Activated naive CD4-positive, alpha-beta T cell treated with anti-CD3 and anti-CD28 coated beads for 36 hours (primary cell): Measurements from ENCODE around the gene VEGFA. TPM values are rescaled to one million over a fixed set of nuclear protein-coding genes. Genes with fewer than 3 reads are reported as not detected.

ENCODE experiments used
- CTCF ChIA-PET: fragments of 350-600 bp; sonication (Branson Sonifier 250); formaldehyde crosslinking; loops from one replicate; lab custom pipeline; 2021; ENCODE audit warnings: antibody characterized with exemption; lab: Charles Lee
- DNase-seq: peaks from one replicate; pipeline ENCODE4 v3.0.0-alpha.2; 2020
- H3K27ac Mint-ChIP-seq: one replicate; pipeline ENCODE4 v1.8.0; 2021; ENCODE audit warnings: mild to moderate bottlenecking, mixed read lengths
- H3K27me3 Mint-ChIP-seq: one replicate; pipeline ENCODE4 v1.8.0; 2021; ENCODE audit warnings: low read depth, mixed read lengths
- H3K36me3 Mint-ChIP-seq: one replicate; pipeline ENCODE4 v1.8.0; 2021; ENCODE audit warnings: low read depth, mixed read lengths
- H3K4me1 Mint-ChIP-seq: one replicate; pipeline ENCODE4 v1.8.0; 2021; ENCODE audit warnings: low read depth, mixed read lengths
- H3K4me3 Mint-ChIP-seq: one replicate; pipeline ENCODE4 v1.8.0; 2021; ENCODE audit warnings: mild to moderate bottlenecking, moderate library complexity, mixed read lengths
- H3K9me3 Mint-ChIP-seq: one replicate; pipeline ENCODE4 v1.8.0; 2021; ENCODE audit warnings: mixed read lengths
- intact Hi-C: fragments of 100-400 bp; cut with micrococcal nuclease; formaldehyde crosslinking; loops from one replicate; pipeline ENCODE4 v1.15.1; 2023
- total RNA-seq, 2 experiments: library from RNA; stranded (reverse); gene quantifications; one replicate each; pipeline ENCODE4 v1.2.3, GENCODE V29; 2021

VEGFA gene
- total RNA-seq, 2 experiments from 2014 or later: 35.9 to 37.3 TPM

- CTCF ChIA-PET: interaction anchor here (1.1 to 3.0 kb wide), 3 partner anchors 10 to 316 kb away, joined by 3 to 18 read pairs (median 3); no protein-coding TSS in a partner anchor
- Mint-ChIP-seq H3K27ac (no peak overlapping the region), H3K4me3 (no peak overlapping the region), H3K36me3 (no peaks in the 10 kb centered on the region), H3K4me1 (peaks cover 5% of the 10 kb centered on the region), H3K9me3 (no peaks in the 10 kb centered on the region), H3K27me3 (no peaks in the 10 kb centered on the region)
- intact Hi-C loops: no loop called here
- DNase-seq: no peak
These were observed 6.9 kb upstream of the VEGFA start for GRCh38 chr6:43762966-43763695.

- no peak for DNase-seq
- Mint-ChIP-seq H3K36me3 (no peaks in the 10 kb centered on the region), H3K4me1 (peaks cover 5% of the 10 kb centered on the region), H3K27me3 (no peaks in the 10 kb centered on the region), H3K27ac (no peak overlapping the region), H3K9me3 (no peaks in the 10 kb centered on the region), H3K4me3 (no peak overlapping the region)
- intact Hi-C loops: no loop called here
- CTCF ChIA-PET: interaction anchor here (1.1 to 3.0 kb wide), 3 partner anchors 9 to 315 kb away, joined by 3 to 18 read pairs (median 3); no protein-coding TSS in a partner anchor
These were observed 6.0 kb upstream of the VEGFA start for GRCh38 chr6:43763812-43764522.

- no peak overlapping the region for H3K27ac Mint-ChIP-seq
- peaks cover 5% of the 10 kb centered on the region for H3K4me1 Mint-ChIP-seq
- no peaks in the 10 kb centered on the region for H3K9me3 Mint-ChIP-seq
- intact Hi-C loops: no loop called here
- H3K27me3 Mint-ChIP-seq: no peaks in the 10 kb centered on the region
- CTCF ChIA-PET: interaction anchor here (0.6 to 3.0 kb wide), 3 partner anchors 101 to 314 kb away, joined by 3 to 18 read pairs (median 4); no protein-coding TSS in a partner anchor
- H3K4me3 Mint-ChIP-seq: no peak overlapping the region
- no peaks in the 10 kb centered on the region for H3K36me3 Mint-ChIP-seq
- DNase-seq: no peak
These were observed 5.2 kb upstream of the VEGFA start for GRCh38 chr6:43764772-43765171.

- no peaks in the 10 kb centered on the region for H3K27me3 Mint-ChIP-seq
- intact Hi-C loops: no loop called here
- CTCF ChIA-PET: interaction anchor here (0.6 to 1.8 kb wide), 6 partner anchors 9 to 313 kb away, joined by 3 to 4 read pairs (median 3); no protein-coding TSS in a partner anchor
These were observed 4.1 kb upstream of the VEGFA start for GRCh38 chr6:43765776-43766499.

GRCh38 chr6:43766500-43766853, 3.5 kb upstream of the VEGFA start:
- CTCF ChIA-PET: interaction anchor here (0.6 to 1.8 kb wide), 5 partner anchors 8 to 312 kb away, joined by 3 to 4 read pairs (median 3); no protein-coding TSS in a partner anchor
- intact Hi-C loops: no loop called here
- H3K9me3 Mint-ChIP-seq: no peaks in the 10 kb centered on the region

More at GRCh38 chr6:43765776-43766499, 4.1 kb upstream of the VEGFA start:
- Mint-ChIP-seq H3K9me3 (no peaks in the 10 kb centered on the region), H3K4me3 (no peak overlapping the region), H3K36me3 (peaks cover 2% of the 10 kb centered on the region), H3K27ac (no peak overlapping the region), H3K4me1 (peaks cover 5% of the 10 kb centered on the region)
- DNase-seq: no peak

GRCh38 chr6:43766964-43767461, 3.0 kb upstream of the VEGFA start:
- Mint-ChIP-seq H3K9me3 (no peaks in the 10 kb centered on the region), H3K4me3 (no peak overlapping the region), H3K4me1 (peaks cover 5% of the 10 kb centered on the region), H3K27ac (no peak overlapping the region), H3K27me3 (no peaks in the 10 kb centered on the region), H3K36me3 (peaks cover 2% of the 10 kb centered on the region)
- CTCF ChIA-PET: interaction anchor here (1.0 to 4.5 kb wide), 4 partner anchors 13 to 312 kb away, joined by 3 to 39 read pairs (median 8); no protein-coding TSS in a partner anchor
- DNase-seq: no peak
- intact Hi-C loops: no loop called here

More at GRCh38 chr6:43766500-43766853, 3.5 kb upstream of the VEGFA start:
- H3K27me3 Mint-ChIP-seq: no peaks in the 10 kb centered on the region
- H3K4me3 Mint-ChIP-seq: no peak overlapping the region
- peaks cover 2% of the 10 kb centered on the region for H3K36me3 Mint-ChIP-seq
- no peak for DNase-seq
- no peak overlapping the region for H3K27ac Mint-ChIP-seq
- H3K4me1 Mint-ChIP-seq: peaks cover 5% of the 10 kb centered on the region

- Mint-ChIP-seq H3K9me3 (no peaks in the 10 kb centered on the region), H3K4me1 (peaks cover 6% of the 10 kb centered on the region), H3K36me3 (peaks cover 6% of the 10 kb centered on the region), H3K27me3 (no peaks in the 10 kb centered on the region), H3K4me3 (no peak overlapping the region), H3K27ac (no peak overlapping the region)
- DNase-seq: no peak
- CTCF ChIA-PET: interaction anchor here (0.8 to 4.5 kb wide), 16 partner anchors 9 to 312 kb away, joined by 3 to 45 read pairs (median 6); no protein-coding TSS in a partner anchor
- intact Hi-C loops: no loop called here
These were observed 2.2 kb upstream of the VEGFA start for GRCh38 chr6:43767553-43768505.

GRCh38 chr6:43768506-43768860, 1.5 kb upstream of the VEGFA start:
- Mint-ChIP-seq H3K4me1 (peaks cover 11% of the 10 kb centered on the region), H3K9me3 (no peaks in the 10 kb centered on the region), H3K4me3 (no peak overlapping the region), H3K27ac (no peak overlapping the region), H3K27me3 (no peaks in the 10 kb centered on the region), H3K36me3 (peaks cover 10% of the 10 kb centered on the region)
- CTCF ChIA-PET: interaction anchor here (0.7 to 4.5 kb wide), 26 partner anchors 9 to 311 kb away, joined by 3 to 45 read pairs (median 4); partner anchors contain the start of gene MRPS18A
- intact Hi-C loops: no loop called here
- no peak for DNase-seq

GRCh38 chr6:43768983-43769525, 957 bp upstream of the VEGFA start:
- intact Hi-C loops: loop anchor here (1.0 kb wide), 8 partner anchors 45 to 310 kb away; partner anchors contain the start of gene MRPS18A
- no peak for DNase-seq
- no peak overlapping the region for H3K27ac Mint-ChIP-seq
- H3K4me1 Mint-ChIP-seq: peaks cover 11% of the 10 kb centered on the region
- H3K4me3 Mint-ChIP-seq: peak overlapping the region; percentile 97
- H3K36me3 Mint-ChIP-seq: peaks cover 10% of the 10 kb centered on the region
- CTCF ChIA-PET: interaction anchor here (0.5 to 4.5 kb wide), 33 partner anchors 9 to 473 kb away, joined by 3 to 45 read pairs (median 4); partner anchors contain the start of gene MRPS18A
- no peaks in the 10 kb centered on the region for H3K27me3 Mint-ChIP-seq
- no peaks in the 10 kb centered on the region for H3K9me3 Mint-ChIP-seq

- peak overlapping the region; percentile 83 for H3K27ac Mint-ChIP-seq
- peaks cover 27% of the 10 kb centered on the region for H3K4me1 Mint-ChIP-seq
- H3K4me3 Mint-ChIP-seq: peak overlapping the region; percentile 97
- no peaks in the 10 kb centered on the region for H3K27me3 Mint-ChIP-seq
- DNase-seq: peak; percentile 57
- CTCF ChIA-PET: interaction anchor here (0.6 to 4.5 kb wide), 15 partner anchors 11 to 309 kb away, joined by 3 to 45 read pairs (median 4); no protein-coding TSS in a partner anchor
- intact Hi-C loops: loop anchor here (2.0 kb wide), 3 partner anchors 36 to 356 kb away; partner anchors contain the start of genes GTPBP2, MRPL14 and TMEM63B
- peaks cover 11% of the 10 kb centered on the region for H3K36me3 Mint-ChIP-seq
- H3K9me3 Mint-ChIP-seq: no peaks in the 10 kb centered on the region
These were observed 580 bp downstream of the VEGFA start for GRCh38 chr6:43770372-43771209.
